ACHN (cell line): ENCODE measurements around the gene MTA3.
A peak's percentile ranks its signal among the peaks of the same experiment; 100 is the strongest.

Experiments used
- DNase-seq: peaks from one replicate; pipeline ENCODE4 v3.0.0-alpha.2; 2015
- in situ Hi-C: cut with HindIII; loops from 2 replicates; pipeline ENCODE4 v1.10.0; 2017; ENCODE audit warnings: low sequenced_read_pairs, low pct_ligation_motif_present, low pct_unique_long_range_greater_than_20kb

The MTA3 gene

GRCh38 chr2:42767080-42767898 is 198.9 kb downstream of the MTA3 start:
- no peak for DNase-seq
- in situ Hi-C loops = no loop called here

GRCh38 chr2:42767899-42768705 is 199.7 kb downstream of the MTA3 start:
- in situ Hi-C loops = no loop called here
- DNase-seq = no peak

- no peak for DNase-seq
- in situ Hi-C loops = no loop called here
These were observed 200.3 kb downstream of the MTA3 start for GRCh38 chr2:42768706-42769256.

- no peak for DNase-seq
- in situ Hi-C loops = no loop called here
These were observed 201.3 kb downstream of the MTA3 start for GRCh38 chr2:42769583-42770287.

GRCh38 chr2:42770288-42771131 is 202.1 kb downstream of the MTA3 start:
- in situ Hi-C loops = no loop called here
- peak; percentile 68 for DNase-seq

GRCh38 chr2:42771546-42772153 is 203.2 kb downstream of the MTA3 start:
- in situ Hi-C loops = no loop called here
- no peak for DNase-seq

GRCh38 chr2:42775186-42775585 is 206.8 kb downstream of the MTA3 start:
- in situ Hi-C loops = no loop called here
- DNase-seq = no peak

- in situ Hi-C loops = no loop called here
- no peak for DNase-seq
These were observed 207.4 kb downstream of the MTA3 start for GRCh38 chr2:42775810-42776209.

- no peak for DNase-seq
- in situ Hi-C loops = no loop called here
These were observed 209.7 kb downstream of the MTA3 start for GRCh38 chr2:42777883-42778805.

GRCh38 chr2:42781181-42781580 is 212.7 kb downstream of the MTA3 start:
- in situ Hi-C loops = no loop called here
- no peak for DNase-seq

GRCh38 chr2:42783511-42783910 is 215.1 kb downstream of the MTA3 start:
- in situ Hi-C loops = no loop called here
- DNase-seq = no peak

- no peak for DNase-seq
- in situ Hi-C loops = no loop called here
These were observed 215.9 kb downstream of the MTA3 start for GRCh38 chr2:42784204-42784880.

GRCh38 chr2:42786561-42787345 is 218.3 kb downstream of the MTA3 start:
- DNase-seq = no peak
- in situ Hi-C loops = no loop called here

- in situ Hi-C loops = no loop called here
- no peak for DNase-seq
These were observed 219.0 kb downstream of the MTA3 start for GRCh38 chr2:42787424-42787787.

- in situ Hi-C loops = no loop called here
- DNase-seq = no peak
These were observed 219.5 kb downstream of the MTA3 start for GRCh38 chr2:42787788-42788477.
